ENCODE measurements around the gene PEX6. TPM values are rescaled to one million over a fixed set of nuclear protein-coding genes. Genes with fewer than 3 reads are reported as not detected.

The PEX6 gene
- total RNA-seq, 1 experiment from 2014 or later: 15.6 TPM

DNA sequence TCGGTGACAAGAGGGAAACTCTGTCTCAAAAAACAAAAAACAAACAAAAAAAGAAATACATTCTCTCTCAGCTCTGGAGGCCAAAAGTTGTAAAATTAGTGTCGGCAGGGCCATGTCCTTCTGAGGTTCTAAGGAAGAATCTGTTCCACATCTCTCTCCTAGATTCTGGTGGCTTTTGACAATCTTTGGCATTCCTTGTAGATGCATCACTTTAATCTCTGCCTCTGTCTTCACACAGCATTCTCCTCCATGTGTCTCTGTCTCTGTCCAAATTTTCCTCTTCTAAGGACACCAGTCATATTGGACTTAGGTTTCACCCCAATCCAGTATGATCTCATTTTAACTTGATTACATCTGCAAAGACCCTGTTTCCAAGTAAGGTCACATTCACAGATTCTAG is 14.5 kb upstream of the PEX6 start:
- no peaks in the 10 kb centered on the region for H3K23me2 ChIP-seq (ENCODE audit: insufficient read length, low read depth, low read length, poor library complexity, severe bottlenecking)
- no peak overlapping the region for H2BK15ac ChIP-seq (ENCODE audit: low read depth, low read length)
- no peak overlapping the region for H3K4ac ChIP-seq (ENCODE audit: low read depth, low read length)
- Mint-ChIP-seq H3K4me1 (0 out of 4 replicates have a peak, but pooled peaks cover under 1% of the 10 kb centered on the region in 2 experiments), H3K27me3 (ENCODE audit: low read depth) (no peaks in the 10 kb centered on the region; the same call in 1 of the 2 replicates), H3K27ac (no peak overlapping the region), H3K4me3 (no peak overlapping the region), H3K36me3 (ENCODE audit: insufficient read depth in 1 of 3, low read depth in 3 of 3) (peaks cover 12 to 45% (median 30%) of the 10 kb centered on the region in 3 experiments; a peak in 6 of 7 replicates), H3K9me3 (no peaks in the 10 kb centered on the region)
- no peak overlapping the region for H2BK12ac ChIP-seq (ENCODE audit: insufficient read length, low read depth, low read length)
- H3K14ac ChIP-seq (ENCODE audit: insufficient read depth, low read length): no peak overlapping the region
- no peaks in the 10 kb centered on the region for H3K9me3 ChIP-seq (ENCODE audit: control insufficient read depth, low read depth, low read length)
- no peak overlapping the region for H4K91ac ChIP-seq (ENCODE audit: insufficient read length, low read depth, low read length)
- no peak overlapping the region for H3K56ac ChIP-seq (ENCODE audit: insufficient read length, low read depth, low read length)
- no peak overlapping the region for H2AK5ac ChIP-seq (ENCODE audit: insufficient read length, low read length)
- H3K79me2 ChIP-seq (ENCODE audit: insufficient read depth, low read length): no peaks in the 10 kb centered on the region
- no peak overlapping the region for H2BK5ac ChIP-seq (ENCODE audit: insufficient read length, low read length)
- H3K4me2 ChIP-seq (ENCODE audit: insufficient read depth, insufficient read length, low read length): no peak overlapping the region
- no peak overlapping the region for H2AFZ ChIP-seq (ENCODE audit: low read length)
- no peak overlapping the region for H3K18ac ChIP-seq (ENCODE audit: insufficient read length, low read depth, low read length)
- TF ChIP-seq, protein P1, sequence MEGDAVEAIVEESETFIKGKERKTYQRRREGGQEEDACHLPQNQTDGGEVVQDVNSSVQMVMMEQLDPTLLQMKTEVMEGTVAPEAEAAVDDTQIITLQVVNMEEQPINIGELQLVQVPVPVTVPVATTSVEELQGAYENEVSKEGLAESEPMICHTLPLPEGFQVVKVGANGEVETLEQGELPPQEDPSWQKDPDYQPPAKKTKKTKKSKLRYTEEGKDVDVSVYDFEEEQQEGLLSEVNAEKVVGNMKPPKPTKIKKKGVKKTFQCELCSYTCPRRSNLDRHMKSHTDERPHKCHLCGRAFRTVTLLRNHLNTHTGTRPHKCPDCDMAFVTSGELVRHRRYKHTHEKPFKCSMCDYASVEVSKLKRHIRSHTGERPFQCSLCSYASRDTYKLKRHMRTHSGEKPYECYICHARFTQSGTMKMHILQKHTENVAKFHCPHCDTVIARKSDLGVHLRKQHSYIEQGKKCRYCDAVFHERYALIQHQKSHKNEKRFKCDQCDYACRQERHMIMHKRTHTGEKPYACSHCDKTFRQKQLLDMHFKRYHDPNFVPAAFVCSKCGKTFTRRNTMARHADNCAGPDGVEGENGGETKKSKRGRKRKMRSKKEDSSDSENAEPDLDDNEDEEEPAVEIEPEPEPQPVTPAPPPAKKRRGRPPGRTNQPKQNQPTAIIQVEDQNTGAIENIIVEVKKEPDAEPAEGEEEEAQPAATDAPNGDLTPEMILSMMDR (conservative IDR thresholded peaks at IDR 0.05): no peak
- no peak for DNase-seq
- H3K23ac ChIP-seq (ENCODE audit: insufficient read length, low read depth, low read length): no peak overlapping the region
- H4K20me1 ChIP-seq (ENCODE audit: control insufficient read depth, insufficient read depth, insufficient read length): no peaks in the 10 kb centered on the region
- H3K79me1 ChIP-seq (ENCODE audit: insufficient read depth, low read depth, low read length, poor library complexity, severe bottlenecking): no peaks in the 10 kb centered on the region
- no peak overlapping the region for H3K9ac ChIP-seq (ENCODE audit: extremely low read depth, insufficient read length, low read length)
- no peak overlapping the region for H3T11ph ChIP-seq (ENCODE audit: low read length)
- H4K5ac ChIP-seq (ENCODE audit: insufficient read length, low read depth, low read length): no peak overlapping the region
- H2BK120ac ChIP-seq (ENCODE audit: low read depth, low read length, poor library complexity, severe bottlenecking): no peak overlapping the region
- H4K8ac ChIP-seq (replicated peaks; ENCODE audit: insufficient read length, low read depth, low read length): no peak overlapping the region
- no CpG with 5 or more reads among the region's 2 CpGs for WGBS (ENCODE audit: extremely low coverage, insufficient read length, low lambda C conversion rate)
- H3K27me3 ChIP-seq (ENCODE audit: insufficient read depth, low read length): no peaks in the 10 kb centered on the region
- no peak overlapping the region for H3K27ac ChIP-seq (ENCODE audit: insufficient read length, low read depth, low read length)
- H2BK20ac ChIP-seq (ENCODE audit: low read depth, low read length, poor library complexity, severe bottlenecking): no peak overlapping the region
- no peaks in the 10 kb centered on the region for H3K4me1 ChIP-seq (ENCODE audit: insufficient read depth, low read length)
